C4-2B (cell line): ENCODE measurements around the gene FAM149A.

Source experiments
- H3K27ac ChIP-seq: fragments of 450-650 bp; 2 replicates; pipeline ENCODE4 v1.5.1; 2017
- CTCF ChIP-seq: fragments of 450-650 bp; conservative IDR thresholded peaks from 2 replicates; pipeline ENCODE4 v1.5.1; 2017; ENCODE audit warnings: mild to moderate bottlenecking
- ZFX ChIP-seq: fragments of 450-650 bp; IDR thresholded peaks from 2 replicates; pipeline ENCODE4 v1.6.1; 2017

FAM149A gene

GRCh38 chr4:186104114-186104889 is at the start of gene FAM149A:
FAM149A (plus strand) TSS chr4:186104704.
- H3K27ac ChIP-seq: no peak within 1 kb of the TSS
- TF ChIP-seq CTCF (no peak), ZFX (no peak)

- no peak overlapping the region for H3K27ac ChIP-seq
- TF ChIP-seq ZFX (no peak), CTCF (no peak)
Measured at GRCh38 chr4:186058253-186058979, 46.1 kb upstream of the FAM149A start.

- no peak overlapping the region for H3K27ac ChIP-seq
- no peak for TF ChIP-seq ZFX
- no peak for TF ChIP-seq CTCF
Measured at GRCh38 chr4:186058980-186059316, 45.6 kb upstream of the FAM149A start.

- H3K27ac ChIP-seq: no peak overlapping the region
- TF ChIP-seq CTCF (no peak), ZFX (no peak)
Measured at GRCh38 chr4:186061921-186062320, 42.6 kb upstream of the FAM149A start.

- no peak for TF ChIP-seq ZFX
- peak; percentile 74 for TF ChIP-seq CTCF
- no peak overlapping the region for H3K27ac ChIP-seq
Measured at GRCh38 chr4:186067757-186068385, 36.6 kb upstream of the FAM149A start.

GRCh38 chr4:186068581-186069348 is 35.7 kb upstream of the FAM149A start, which contains the start of gene TLR3:
TLR3 (plus strand) TSS chr4:186069156; CDS start chr4:186076620, 7,464 bp downstream.
- no peak for TF ChIP-seq ZFX
- no peak for TF ChIP-seq CTCF
- H3K27ac ChIP-seq: no peak within 1 kb of the TSS
